ENCODE results near the gene HIKESHI. TPM values are rescaled to one million over a fixed set of nuclear protein-coding genes. Genes with fewer than 3 reads are reported as not detected.
A peak's percentile ranks its signal among the peaks of the same experiment; 100 is the strongest.

Gene HIKESHI
- total RNA-seq, 2 experiments from 2014 or later, result 34.9 to 48.6 TPM

- H3K36me3 ChIP-seq (ENCODE audit: insufficient read depth, low read length), result peaks cover 88% of the 10 kb centered on the region
- H2AFZ ChIP-seq (ENCODE audit: low read length), result no peak overlapping the region
- TF ChIP-seq CTCF (conservative IDR thresholded peaks at IDR 0.05; ENCODE audit: low read length), result peak; percentile 48; the same call in 1 of the 2 replicates
- no peak for TF ChIP-seq EZH2phosphoT487 (IDR thresholded peaks at IDR 0.05; ENCODE audit: borderline replicate concordance, low read depth, low read length)
- no TSS peak for BruUV-seq (replicated peaks)
- no peaks in the 10 kb centered on the region for H4K20me1 ChIP-seq (ENCODE audit: insufficient read depth, low read length)
- CTCF ChIA-PET (ENCODE audit: unreplicated experiment), result no interaction called here
- H3K9me3 ChIP-seq (ENCODE audit: low read length), result no peaks in the 10 kb centered on the region
- no peaks in the 10 kb centered on the region for H3K9me2 ChIP-seq (ENCODE audit: insufficient read depth, low read length)
- no peak for DNase-seq (ENCODE audit: low spot score)
- no peaks in the 10 kb centered on the region for H3K4me1 ChIP-seq (ENCODE audit: insufficient read depth, low read length, poor library complexity, severe bottlenecking)
- peaks cover 33% of the 10 kb centered on the region; the same call in 1 of the 2 replicates for H3K79me2 ChIP-seq (ENCODE audit: insufficient read depth, low read depth, low read length)
- H3K4me2 ChIP-seq (ENCODE audit: low read length), result no peak overlapping the region
- POLR2A ChIA-PET, result no interaction called here
- no peak overlapping the region for H3K27ac ChIP-seq (ENCODE audit: low read depth, low read length, poor library complexity, severe bottlenecking)
- no peak overlapping the region for H3K4me3 ChIP-seq (ENCODE audit: low read depth, low read length, poor library complexity, severe bottlenecking)
- intact Hi-C loops (cut with micrococcal nuclease; ENCODE audit: unreplicated experiment), result no loop called here
Measured at GRCh38 chr11:86274503-86274902, 27.5 kb upstream of the HIKESHI start.

GRCh38 chr11:86274999-86275398 is 27.0 kb upstream of the HIKESHI start:
- ChIA-PET CTCF (ENCODE audit: unreplicated experiment) (no interaction called here), POLR2A (no interaction called here)
- Histone ChIP-seq H4K20me1 (ENCODE audit: insufficient read depth, low read length) (no peaks in the 10 kb centered on the region), H3K36me3 (ENCODE audit: insufficient read depth, low read length) (peaks cover 88% of the 10 kb centered on the region), H3K79me2 (ENCODE audit: insufficient read depth, low read depth, low read length) (peaks cover 31% of the 10 kb centered on the region; the same call in 1 of the 2 replicates), H3K27ac (ENCODE audit: low read depth, low read length, poor library complexity, severe bottlenecking) (no peak overlapping the region), H3K4me3 (ENCODE audit: low read depth, low read length, poor library complexity, severe bottlenecking) (no peak overlapping the region), H2AFZ (ENCODE audit: low read length) (no peak overlapping the region), H3K9me3 (ENCODE audit: low read length) (no peaks in the 10 kb centered on the region), H3K9me2 (ENCODE audit: insufficient read depth, low read length) (no peaks in the 10 kb centered on the region), H3K4me2 (ENCODE audit: low read length) (no peak overlapping the region), H3K4me1 (ENCODE audit: insufficient read depth, low read length, poor library complexity, severe bottlenecking) (no peaks in the 10 kb centered on the region)
- BruUV-seq (replicated peaks), result no TSS peak
- TF ChIP-seq EZH2phosphoT487 (IDR thresholded peaks at IDR 0.05; ENCODE audit: borderline replicate concordance, low read depth, low read length), result no peak
- TF ChIP-seq CTCF (conservative IDR thresholded peaks at IDR 0.05; ENCODE audit: low read length), result no peak
- intact Hi-C loops (cut with micrococcal nuclease; ENCODE audit: unreplicated experiment), result no loop called here
- no peak for DNase-seq (ENCODE audit: low spot score)

GRCh38 chr11:86275493-86276370 is 26.3 kb upstream of the HIKESHI start:
- ChIA-PET CTCF (ENCODE audit: unreplicated experiment) (no interaction called here), POLR2A (no interaction called here)
- no peak overlapping the region for H3K4me3 ChIP-seq (ENCODE audit: low read depth, low read length, poor library complexity, severe bottlenecking)
- no peaks in the 10 kb centered on the region for H3K9me3 ChIP-seq (ENCODE audit: low read length)
- H3K27ac ChIP-seq (ENCODE audit: low read depth, low read length, poor library complexity, severe bottlenecking), result no peak overlapping the region
- H3K4me1 ChIP-seq (ENCODE audit: insufficient read depth, low read length, poor library complexity, severe bottlenecking), result no peaks in the 10 kb centered on the region
- no peak overlapping the region for H2AFZ ChIP-seq (ENCODE audit: low read length)
- H3K4me2 ChIP-seq (ENCODE audit: low read length), result no peak overlapping the region
- intact Hi-C loops (cut with micrococcal nuclease; ENCODE audit: unreplicated experiment), result no loop called here
- BruUV-seq (replicated peaks), result no TSS peak
- peak; percentile 32; the same call in 1 of the 2 replicates for TF ChIP-seq CTCF (conservative IDR thresholded peaks at IDR 0.05; ENCODE audit: low read length)
- TF ChIP-seq EZH2phosphoT487 (IDR thresholded peaks at IDR 0.05; ENCODE audit: borderline replicate concordance, low read depth, low read length), result no peak
- no peak for DNase-seq (ENCODE audit: low spot score)
- peaks cover 24% of the 10 kb centered on the region; the same call in 1 of the 2 replicates for H3K79me2 ChIP-seq (ENCODE audit: insufficient read depth, low read depth, low read length)
- peaks cover 88% of the 10 kb centered on the region for H3K36me3 ChIP-seq (ENCODE audit: insufficient read depth, low read length)
- H4K20me1 ChIP-seq (ENCODE audit: insufficient read depth, low read length), result no peaks in the 10 kb centered on the region
- H3K9me2 ChIP-seq (ENCODE audit: insufficient read depth, low read length), result no peaks in the 10 kb centered on the region

Data from OCI-LY7 (cell line).